Measurements from ENCODE around the gene AOPEP. TPM values are rescaled to one million over a fixed set of nuclear protein-coding genes. Genes with fewer than 3 reads are reported as not detected.
A peak's percentile ranks its signal among the peaks of the same experiment; 100 is the strongest.

AOPEP gene
- total and polyA plus RNA-seq, 12 donors, result 110 to 250 (median 161) TPM

DNA sequence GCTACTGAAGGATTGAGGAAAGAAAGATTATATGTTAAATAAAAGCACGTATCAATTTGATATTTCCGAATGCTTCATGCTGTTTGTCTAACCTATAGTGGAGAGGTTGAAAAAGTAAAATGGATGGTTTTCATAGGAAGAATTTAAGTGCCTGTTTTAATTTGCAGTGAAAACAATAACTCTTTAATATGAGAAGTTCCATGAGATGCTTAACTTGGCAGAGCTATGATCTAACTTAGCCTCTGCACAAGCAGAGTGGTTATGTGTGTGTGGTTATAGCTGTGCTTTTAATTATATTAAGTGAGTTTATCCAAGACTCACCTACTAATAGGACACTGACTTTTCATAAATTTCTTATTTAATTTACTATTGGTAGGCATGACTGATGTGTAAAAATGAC, 57.4 kb downstream of the AOPEP start:
- H3K4me3 ChIP-seq, result no peak overlapping the region
- intact Hi-C loops (cut with DNase I), result loop anchor here (1.0 to 10.0 kb wide), 15 partner anchors 88 to 347 kb away; no protein-coding TSS in a partner anchor
- peaks cover 0 to 41% (median 23%) of the 10 kb centered on the region in 9 donors for H3K4me1 ChIP-seq
- WGBS, 2 donors, result 98% methylated on average over 2 of the region's 2 CpGs
- ATAC-seq, result no peak
- peak overlapping the region in 3 of 10 donors; percentile 86 to 88 (median 88) for H3K27ac ChIP-seq
- H3K27me3 ChIP-seq, result no peaks in the 10 kb centered on the region
- no peaks in the 10 kb centered on the region for H3K36me3 ChIP-seq
- no peak for TF ChIP-seq CTCF (IDR thresholded peaks at IDR 0.05)
- no peak for DNase-seq
- no peaks in the 10 kb centered on the region for H3K9me3 ChIP-seq

DNA sequence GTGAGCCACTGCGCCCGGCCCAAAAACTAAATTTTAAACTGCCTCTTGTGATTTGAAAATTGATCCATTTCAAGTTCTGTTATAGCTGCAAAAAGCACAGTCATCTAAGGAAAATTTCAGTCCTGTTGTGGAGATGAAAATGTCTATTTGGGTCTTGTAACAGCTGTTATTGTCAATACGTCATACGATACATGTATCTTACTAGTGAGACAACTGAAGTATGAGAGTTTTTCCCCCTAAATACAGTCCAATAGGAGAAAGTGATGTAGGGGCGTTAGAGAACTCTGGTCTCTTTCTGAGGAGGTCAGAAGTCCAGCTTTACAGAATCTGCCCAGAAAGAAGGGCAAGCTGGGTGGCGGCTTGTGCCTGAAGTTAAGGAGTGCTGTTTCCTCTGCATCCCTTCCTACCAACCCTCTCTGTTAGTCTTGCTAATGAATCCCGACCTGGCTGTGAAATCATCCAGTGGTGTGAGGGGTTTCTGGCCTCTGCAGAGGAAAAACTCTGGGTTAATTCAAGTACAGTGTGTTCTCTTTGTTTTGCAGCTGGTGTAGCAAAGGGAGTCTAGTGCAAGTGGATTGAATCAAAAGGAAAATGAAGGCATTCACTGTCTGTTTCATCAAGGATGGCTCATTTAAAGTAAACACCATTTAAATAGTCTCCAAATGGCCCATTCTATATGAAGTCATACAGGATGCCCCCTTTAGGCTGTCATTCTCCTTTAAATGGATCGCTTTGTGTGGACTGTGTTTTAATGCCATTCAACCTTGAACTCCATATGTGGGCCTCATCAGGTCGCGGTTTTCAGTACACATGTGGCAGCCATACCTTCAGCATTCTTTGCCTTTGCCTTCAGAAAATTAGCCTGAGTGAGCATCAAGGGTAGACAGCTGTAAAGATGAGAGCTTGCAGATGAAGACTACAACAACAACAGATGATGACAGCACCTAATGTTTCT, 59.0 kb downstream of the AOPEP start:
- H3K9me3 ChIP-seq, result no peaks in the 10 kb centered on the region
- 85 to 89% methylated on average over 10 of the region's 10 CpGs for WGBS, 2 donors
- intact Hi-C loops (cut with DNase I), result loop anchor here in 4 of 10 donors (10.0 kb wide), 5 partner anchors 129 to 339 kb away; no protein-coding TSS in a partner anchor
- no peak overlapping the region for H3K4me3 ChIP-seq
- no peak overlapping the region for H3K27ac ChIP-seq
- no peaks in the 10 kb centered on the region for H3K36me3 ChIP-seq
- TF ChIP-seq CTCF (IDR thresholded peaks at IDR 0.05), result no peak
- DNase-seq (no peak), ATAC-seq (no peak)
- H3K27me3 ChIP-seq, result no peaks in the 10 kb centered on the region
- H3K4me1 ChIP-seq, result peaks cover 0 to 33% (median 20%) of the 10 kb centered on the region in 9 donors

GRCh38 chr9:94786586-94786985, 60.1 kb downstream of the AOPEP start:
- WGBS, 2 donors, result 94 to 96% methylated on average over 3 of the region's 3 CpGs
- peaks cover 0 to 22% (median 13%) of the 10 kb centered on the region in 9 donors for H3K4me1 ChIP-seq
- DNase-seq (no peak), ATAC-seq (no peak)
- H3K36me3 ChIP-seq, result peaks cover 0 to 10% (median 0%) of the 10 kb centered on the region in 9 donors
- no peaks in the 10 kb centered on the region for H3K9me3 ChIP-seq
- intact Hi-C loops (cut with DNase I), result loop anchor here in 4 of 10 donors (10.0 kb wide), 5 partner anchors 128 to 338 kb away; no protein-coding TSS in a partner anchor
- H3K27ac ChIP-seq, result no peak overlapping the region
- no peak for TF ChIP-seq CTCF (IDR thresholded peaks at IDR 0.05)
- H3K4me3 ChIP-seq, result no peak overlapping the region
- no peaks in the 10 kb centered on the region for H3K27me3 ChIP-seq

- ATAC-seq (no peak), DNase-seq (no peak)
- no peak overlapping the region for H3K27ac ChIP-seq
- intact Hi-C loops (cut with DNase I), result loop anchor here in 4 of 10 donors (10.0 kb wide), 5 partner anchors 128 to 338 kb away; no protein-coding TSS in a partner anchor
- peaks cover 0 to 22% (median 14%) of the 10 kb centered on the region in 9 donors for H3K4me1 ChIP-seq
- WGBS, 2 donors, result 85 to 96% methylated on average over 6 of the region's 6 CpGs
- no peak for TF ChIP-seq CTCF (IDR thresholded peaks at IDR 0.05)
- no peaks in the 10 kb centered on the region for H3K27me3 ChIP-seq
- H3K4me3 ChIP-seq, result no peak overlapping the region
- no peaks in the 10 kb centered on the region for H3K9me3 ChIP-seq
- peaks cover 0 to 14% (median 0%) of the 10 kb centered on the region in 9 donors for H3K36me3 ChIP-seq
These were observed 60.8 kb downstream of the AOPEP start for GRCh38 chr9:94787266-94787665.
